Measurements from ENCODE around the gene GALNTL6. TPM values are rescaled to one million over a fixed set of nuclear protein-coding genes. Genes with fewer than 3 reads are reported as not detected.

The GALNTL6 gene
- total RNA-seq, 1 donor = 0.10 TPM

- peaks cover 15% of the 10 kb centered on the region for H3K4me1 ChIP-seq (ENCODE audit: insufficient read depth, low read length)
- no peaks in the 10 kb centered on the region for H3K27me3 ChIP-seq (ENCODE audit: insufficient read depth, low read length)
- H3K9me3 ChIP-seq (ENCODE audit: low read depth, low read length) = no peaks in the 10 kb centered on the region
- no peak overlapping the region for H3K4me3 ChIP-seq (ENCODE audit: low read length)
Observed at GRCh38 chr4:172758586-172759340, 945.6 kb downstream of the GALNTL6 start.

- no peaks in the 10 kb centered on the region for H3K27me3 ChIP-seq (ENCODE audit: insufficient read depth, low read length)
- H3K4me1 ChIP-seq (ENCODE audit: insufficient read depth, low read length) = peaks cover 15% of the 10 kb centered on the region
- H3K4me3 ChIP-seq (ENCODE audit: low read length) = no peak overlapping the region
- H3K9me3 ChIP-seq (ENCODE audit: low read depth, low read length) = no peaks in the 10 kb centered on the region
Observed at GRCh38 chr4:172760512-172760911, 947.3 kb downstream of the GALNTL6 start.

GRCh38 chr4:172762895-172763294 lies 949.7 kb downstream of the GALNTL6 start:
- Histone ChIP-seq H3K27me3 (ENCODE audit: insufficient read depth, low read length) (no peaks in the 10 kb centered on the region), H3K4me3 (ENCODE audit: low read length) (no peak overlapping the region), H3K4me1 (ENCODE audit: insufficient read depth, low read length) (peaks cover 15% of the 10 kb centered on the region), H3K9me3 (ENCODE audit: low read depth, low read length) (no peaks in the 10 kb centered on the region)

GRCh38 chr4:172770787-172771186 lies 957.6 kb downstream of the GALNTL6 start:
- Histone ChIP-seq H3K9me3 (ENCODE audit: low read depth, low read length) (no peaks in the 10 kb centered on the region), H3K27me3 (ENCODE audit: insufficient read depth, low read length) (no peaks in the 10 kb centered on the region), H3K4me1 (ENCODE audit: insufficient read depth, low read length) (no peaks in the 10 kb centered on the region), H3K4me3 (ENCODE audit: low read length) (no peak overlapping the region)

GRCh38 chr4:172772781-172773180 lies 959.6 kb downstream of the GALNTL6 start:
- Histone ChIP-seq H3K9me3 (ENCODE audit: low read depth, low read length) (no peaks in the 10 kb centered on the region), H3K4me3 (ENCODE audit: low read length) (no peak overlapping the region), H3K4me1 (ENCODE audit: insufficient read depth, low read length) (no peaks in the 10 kb centered on the region), H3K27me3 (ENCODE audit: insufficient read depth, low read length) (no peaks in the 10 kb centered on the region)

GRCh38 chr4:172776203-172776861 lies 963.1 kb downstream of the GALNTL6 start:
- peaks cover 19% of the 10 kb centered on the region for H3K4me1 ChIP-seq (ENCODE audit: insufficient read depth, low read length)
- no peaks in the 10 kb centered on the region for H3K9me3 ChIP-seq (ENCODE audit: low read depth, low read length)
- H3K27me3 ChIP-seq (ENCODE audit: insufficient read depth, low read length) = no peaks in the 10 kb centered on the region

GRCh38 chr4:172777729-172778431 lies 964.7 kb downstream of the GALNTL6 start:
- no peaks in the 10 kb centered on the region for H3K9me3 ChIP-seq (ENCODE audit: low read depth, low read length)
- H3K4me1 ChIP-seq (ENCODE audit: insufficient read depth, low read length) = peaks cover 19% of the 10 kb centered on the region
- no peak overlapping the region for H3K4me3 ChIP-seq (ENCODE audit: low read length)
- no peaks in the 10 kb centered on the region for H3K27me3 ChIP-seq (ENCODE audit: insufficient read depth, low read length)

More at GRCh38 chr4:172776203-172776861, 963.1 kb downstream of the GALNTL6 start:
- no peak overlapping the region for H3K4me3 ChIP-seq (ENCODE audit: low read length)

- Histone ChIP-seq H3K27me3 (ENCODE audit: insufficient read depth, low read length) (no peaks in the 10 kb centered on the region), H3K9me3 (ENCODE audit: low read depth, low read length) (no peaks in the 10 kb centered on the region), H3K4me3 (ENCODE audit: low read length) (no peak overlapping the region), H3K4me1 (ENCODE audit: insufficient read depth, low read length) (peaks cover 19% of the 10 kb centered on the region)
Observed at GRCh38 chr4:172778583-172778982, 965.4 kb downstream of the GALNTL6 start.

GRCh38 chr4:172780566-172781081 lies 967.4 kb downstream of the GALNTL6 start:
- H3K27me3 ChIP-seq (ENCODE audit: insufficient read depth, low read length) = no peaks in the 10 kb centered on the region
- H3K9me3 ChIP-seq (ENCODE audit: low read depth, low read length) = no peaks in the 10 kb centered on the region
- peaks cover 23% of the 10 kb centered on the region for H3K4me1 ChIP-seq (ENCODE audit: insufficient read depth, low read length)
- H3K4me3 ChIP-seq (ENCODE audit: low read length) = no peak overlapping the region

- no peaks in the 10 kb centered on the region for H3K27me3 ChIP-seq (ENCODE audit: insufficient read depth, low read length)
- peaks cover 28% of the 10 kb centered on the region for H3K4me1 ChIP-seq (ENCODE audit: insufficient read depth, low read length)
- H3K4me3 ChIP-seq (ENCODE audit: low read length) = no peak overlapping the region
- H3K9me3 ChIP-seq (ENCODE audit: low read depth, low read length) = no peaks in the 10 kb centered on the region
Observed at GRCh38 chr4:172785613-172786012, 972.4 kb downstream of the GALNTL6 start.

- no peaks in the 10 kb centered on the region for H3K9me3 ChIP-seq (ENCODE audit: low read depth, low read length)
- peaks cover 24% of the 10 kb centered on the region for H3K4me1 ChIP-seq (ENCODE audit: insufficient read depth, low read length)
- no peak overlapping the region for H3K4me3 ChIP-seq (ENCODE audit: low read length)
- H3K27me3 ChIP-seq (ENCODE audit: insufficient read depth, low read length) = no peaks in the 10 kb centered on the region
Observed at GRCh38 chr4:172786039-172786792, 973.0 kb downstream of the GALNTL6 start.

GRCh38 chr4:172787111-172787510 lies 973.9 kb downstream of the GALNTL6 start:
- H3K9me3 ChIP-seq (ENCODE audit: low read depth, low read length) = no peaks in the 10 kb centered on the region
- no peaks in the 10 kb centered on the region for H3K27me3 ChIP-seq (ENCODE audit: insufficient read depth, low read length)
- H3K4me3 ChIP-seq (ENCODE audit: low read length) = no peak overlapping the region

GRCh38 chr4:172791841-172792240 lies 978.6 kb downstream of the GALNTL6 start:
- no peaks in the 10 kb centered on the region for H3K27me3 ChIP-seq (ENCODE audit: insufficient read depth, low read length)
- no peaks in the 10 kb centered on the region for H3K9me3 ChIP-seq (ENCODE audit: low read depth, low read length)
- H3K4me1 ChIP-seq (ENCODE audit: insufficient read depth, low read length) = peaks cover 12% of the 10 kb centered on the region
- no peak overlapping the region for H3K4me3 ChIP-seq (ENCODE audit: low read length)

More at GRCh38 chr4:172787111-172787510, 973.9 kb downstream of the GALNTL6 start:
- peaks cover 24% of the 10 kb centered on the region for H3K4me1 ChIP-seq (ENCODE audit: insufficient read depth, low read length)

GRCh38 chr4:172793565-172794306 lies 980.5 kb downstream of the GALNTL6 start:
- H3K4me3 ChIP-seq (ENCODE audit: low read length) = no peak overlapping the region
- H3K9me3 ChIP-seq (ENCODE audit: low read depth, low read length) = no peaks in the 10 kb centered on the region
- no peaks in the 10 kb centered on the region for H3K4me1 ChIP-seq (ENCODE audit: insufficient read depth, low read length)
- H3K27me3 ChIP-seq (ENCODE audit: insufficient read depth, low read length) = no peaks in the 10 kb centered on the region

Measured in mononuclear cell (primary cell).